SK-N-SH treated with all-trans-retinoic acid at 6 μM for 48 hours (cell line): ENCODE measurements around the gene TMEM150B.

Experiments used
- ATAC-seq: fragments of 200-7000 bp; cut with Tn5 transposase; 3 replicates; pipeline ENCODE4 v1.9.1; 2020; ENCODE audit warnings: mild to moderate bottlenecking, moderate library complexity
- ARNTL ChIP-seq: fragments of 450-650 bp; formaldehyde crosslinking; IDR thresholded peaks from 2 replicates; pipeline ENCODE4 v1.5.0; 2020; ENCODE audit warnings: low read depth, mild to moderate bottlenecking, moderate library complexity, borderline replicate concordance
- BACH2 ChIP-seq: fragments of 250-450 bp; sonication (Bioruptor Pico); IDR thresholded peaks from 2 replicates; pipeline ENCODE4 v1.9.0; 2021; ENCODE audit warnings: mild to moderate bottlenecking, borderline replicate concordance
- CSDC2 ChIP-seq: fragments of 250-450 bp; sonication (Bioruptor Pico); IDR thresholded peaks from 2 replicates; pipeline ENCODE4 v1.5.0; 2020; ENCODE audit warnings: mild to moderate bottlenecking, moderate library complexity
- ESRRG ChIP-seq: fragments of 250-450 bp; sonication (Bioruptor Pico); IDR thresholded peaks from 2 replicates; pipeline ENCODE4 v1.6.1; 2021; ENCODE audit warnings: mild to moderate bottlenecking
- GLIS3 ChIP-seq: fragments of 250-450 bp; sonication (Bioruptor Pico); IDR thresholded peaks from 2 replicates; pipeline ENCODE4 v1.5.0; 2020; ENCODE audit warnings: mild to moderate bottlenecking, moderate library complexity
- ISL1 ChIP-seq: fragments of 250-450 bp; sonication (Bioruptor Pico); IDR thresholded peaks from 2 replicates; pipeline ENCODE4 v2.1.2; 2022; ENCODE audit warnings: mild to moderate bottlenecking, moderate library complexity
- OSR1 ChIP-seq: fragments of 250-450 bp; sonication (Bioruptor Pico); IDR thresholded peaks from 2 replicates; pipeline ENCODE4 v1.8.0; 2022; ENCODE audit warnings: moderate library complexity, mild to moderate bottlenecking, inconsistent platforms
- PATZ1 ChIP-seq: fragments of 250-450 bp; sonication (Bioruptor Pico); IDR thresholded peaks from 2 replicates; pipeline ENCODE4 v1.8.0; 2020; ENCODE audit warnings: mild to moderate bottlenecking, moderate library complexity, borderline replicate concordance
- POU6F1 ChIP-seq: fragments of 250-450 bp; sonication (Bioruptor Pico); IDR thresholded peaks from 2 replicates; pipeline ENCODE4 v1.8.0; 2021; ENCODE audit warnings: low read depth, mild to moderate bottlenecking, moderate library complexity, borderline replicate concordance
- RARB ChIP-seq: fragments of 250-450 bp; sonication (Bioruptor Pico); IDR thresholded peaks from 2 replicates; pipeline ENCODE4 v1.8.0; 2021; ENCODE audit warnings: mild to moderate bottlenecking, moderate library complexity
- SNAI2 ChIP-seq: fragments of 250-450 bp; sonication (Bioruptor Pico); IDR thresholded peaks from 2 replicates; pipeline ENCODE4 v1.5.0; 2020; ENCODE audit warnings: mild to moderate bottlenecking, moderate library complexity
- TCF4 ChIP-seq: fragments of 250-450 bp; sonication (Bioruptor Pico); IDR thresholded peaks from 2 replicates; pipeline ENCODE4 v1.8.0; 2021; ENCODE audit warnings: mild to moderate bottlenecking, moderate library complexity, borderline replicate concordance
- TOX ChIP-seq: fragments of 250-450 bp; sonication (Bioruptor Pico); IDR thresholded peaks from 2 replicates; pipeline ENCODE4 v1.8.0; 2021; ENCODE audit warnings: mild to moderate bottlenecking, moderate library complexity, borderline replicate concordance
- ZFP3 ChIP-seq: fragments of 250-450 bp; sonication (Bioruptor Pico); IDR thresholded peaks from 2 replicates; pipeline ENCODE4 v1.5.0; 2020; ENCODE audit warnings: mild to moderate bottlenecking, moderate library complexity
- ZFP30 ChIP-seq: fragments of 450-650 bp; formaldehyde crosslinking; IDR thresholded peaks from 2 replicates; pipeline ENCODE4 v1.5.0; 2022; ENCODE audit warnings: mild to moderate bottlenecking, moderate library complexity
- ZNF565 ChIP-seq: fragments of 450-650 bp; formaldehyde crosslinking; conservative IDR thresholded peaks from 2 replicates; pipeline ENCODE4 v1.5.0; 2020; ENCODE audit warnings: low read depth, mild to moderate bottlenecking, moderate library complexity
- ZNF70 ChIP-seq: fragments of 450-650 bp; formaldehyde crosslinking; IDR thresholded peaks from 2 replicates; pipeline ENCODE4 v1.5.0; 2020; ENCODE audit warnings: mild to moderate bottlenecking, moderate library complexity
- ZNF8 ChIP-seq: fragments of 450-650 bp; formaldehyde crosslinking; IDR thresholded peaks from 2 replicates; pipeline ENCODE4 v1.5.0; 2020; ENCODE audit warnings: mild to moderate bottlenecking, moderate library complexity
- TF ChIP-seq, protein P1 (sequence below): fragments of 250-450 bp; sonication (Bioruptor Pico); IDR thresholded peaks from 2 replicates; pipeline ENCODE4 v1.5.0; 2020; ENCODE audit warnings: mild to moderate bottlenecking, moderate library complexity
- TF ChIP-seq, protein P2 (sequence below): fragments of 250-450 bp; sonication (Bioruptor Pico); IDR thresholded peaks from 2 replicates; pipeline ENCODE4 v1.5.1; 2021; ENCODE audit warnings: mild to moderate bottlenecking, moderate library complexity
- TF ChIP-seq, protein P3 (sequence below): fragments of 250-450 bp; sonication (Bioruptor Pico); IDR thresholded peaks from 2 replicates; pipeline ENCODE4 v1.5.1; 2020; ENCODE audit warnings: low read depth, mild to moderate bottlenecking, moderate library complexity

Gene TMEM150B

DNA sequence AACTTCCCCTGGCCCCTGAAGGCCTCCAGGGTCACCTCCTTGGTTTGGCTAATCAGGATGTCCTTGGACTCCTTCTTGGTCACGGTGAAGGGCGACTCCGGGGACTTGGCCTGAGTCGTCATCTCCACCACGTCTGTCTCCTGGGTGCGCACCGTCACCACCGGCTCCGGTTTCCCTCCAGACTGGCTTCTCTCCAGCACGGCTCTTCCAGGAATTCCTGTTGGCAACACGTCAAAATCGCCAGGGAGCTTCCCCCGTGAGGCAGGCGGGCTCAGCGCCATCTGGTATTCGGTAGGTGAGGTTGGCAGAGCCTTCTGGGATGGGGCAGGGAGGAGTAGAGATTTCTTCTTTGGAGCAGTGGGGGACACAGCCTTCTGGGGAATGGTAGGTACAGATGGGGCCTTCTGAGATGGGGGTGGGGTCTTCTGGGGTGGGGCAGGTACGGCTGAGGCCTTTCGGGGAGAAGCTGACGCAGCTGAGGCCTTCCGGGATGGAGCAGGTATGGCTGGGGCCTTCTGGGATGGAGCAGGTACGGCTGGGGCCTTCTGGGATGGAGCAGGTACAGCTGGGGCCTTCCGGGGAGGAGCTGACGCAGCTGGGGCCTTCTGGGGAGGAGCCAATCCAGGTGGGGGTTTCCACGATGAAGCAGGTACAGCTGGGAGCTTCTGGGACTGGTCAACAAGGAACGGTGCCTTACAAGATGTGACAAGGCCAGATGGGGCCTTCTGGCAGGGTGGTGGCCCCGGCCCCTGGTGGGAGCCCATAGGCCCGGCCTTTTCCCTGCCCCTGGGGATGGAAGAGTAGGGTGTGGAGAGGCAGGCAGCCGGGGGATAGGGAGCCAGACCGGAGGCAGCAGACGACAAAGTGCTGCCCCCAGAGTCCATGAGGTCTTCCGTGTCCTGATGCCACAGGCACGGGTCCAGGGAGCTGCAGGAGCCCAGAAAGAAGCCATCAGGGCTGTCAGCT is 34.1 kb upstream of the TMEM150B start (continued):
- TF ChIP-seq PATZ1 (CRISPR knock-in tag) (no peak), TOX (CRISPR knock-in tag) (no peak), ARNTL (CRISPR knock-in tag) (no peak)
- TF ChIP-seq, protein P1, sequence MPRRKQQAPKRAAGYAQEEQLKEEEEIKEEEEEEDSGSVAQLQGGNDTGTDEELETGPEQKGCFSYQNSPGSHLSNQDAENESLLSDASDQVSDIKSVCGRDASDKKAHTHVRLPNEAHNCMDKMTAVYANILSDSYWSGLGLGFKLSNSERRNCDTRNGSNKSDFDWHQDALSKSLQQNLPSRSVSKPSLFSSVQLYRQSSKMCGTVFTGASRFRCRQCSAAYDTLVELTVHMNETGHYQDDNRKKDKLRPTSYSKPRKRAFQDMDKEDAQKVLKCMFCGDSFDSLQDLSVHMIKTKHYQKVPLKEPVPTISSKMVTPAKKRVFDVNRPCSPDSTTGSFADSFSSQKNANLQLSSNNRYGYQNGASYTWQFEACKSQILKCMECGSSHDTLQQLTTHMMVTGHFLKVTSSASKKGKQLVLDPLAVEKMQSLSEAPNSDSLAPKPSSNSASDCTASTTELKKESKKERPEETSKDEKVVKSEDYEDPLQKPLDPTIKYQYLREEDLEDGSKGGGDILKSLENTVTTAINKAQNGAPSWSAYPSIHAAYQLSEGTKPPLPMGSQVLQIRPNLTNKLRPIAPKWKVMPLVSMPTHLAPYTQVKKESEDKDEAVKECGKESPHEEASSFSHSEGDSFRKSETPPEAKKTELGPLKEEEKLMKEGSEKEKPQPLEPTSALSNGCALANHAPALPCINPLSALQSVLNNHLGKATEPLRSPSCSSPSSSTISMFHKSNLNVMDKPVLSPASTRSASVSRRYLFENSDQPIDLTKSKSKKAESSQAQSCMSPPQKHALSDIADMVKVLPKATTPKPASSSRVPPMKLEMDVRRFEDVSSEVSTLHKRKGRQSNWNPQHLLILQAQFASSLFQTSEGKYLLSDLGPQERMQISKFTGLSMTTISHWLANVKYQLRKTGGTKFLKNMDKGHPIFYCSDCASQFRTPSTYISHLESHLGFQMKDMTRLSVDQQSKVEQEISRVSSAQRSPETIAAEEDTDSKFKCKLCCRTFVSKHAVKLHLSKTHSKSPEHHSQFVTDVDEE (CRISPR knock-in tag) = no peak

- no peak for ATAC-seq
- TF ChIP-seq GLIS3 (CRISPR knock-in tag) = no peak
- no peak for TF ChIP-seq ZNF70
- TF ChIP-seq, all 23 proteins: peak for 0
These were observed 33.4 kb upstream of the TMEM150B start for GRCh38 chr19:55358493-55358892.

DNA sequence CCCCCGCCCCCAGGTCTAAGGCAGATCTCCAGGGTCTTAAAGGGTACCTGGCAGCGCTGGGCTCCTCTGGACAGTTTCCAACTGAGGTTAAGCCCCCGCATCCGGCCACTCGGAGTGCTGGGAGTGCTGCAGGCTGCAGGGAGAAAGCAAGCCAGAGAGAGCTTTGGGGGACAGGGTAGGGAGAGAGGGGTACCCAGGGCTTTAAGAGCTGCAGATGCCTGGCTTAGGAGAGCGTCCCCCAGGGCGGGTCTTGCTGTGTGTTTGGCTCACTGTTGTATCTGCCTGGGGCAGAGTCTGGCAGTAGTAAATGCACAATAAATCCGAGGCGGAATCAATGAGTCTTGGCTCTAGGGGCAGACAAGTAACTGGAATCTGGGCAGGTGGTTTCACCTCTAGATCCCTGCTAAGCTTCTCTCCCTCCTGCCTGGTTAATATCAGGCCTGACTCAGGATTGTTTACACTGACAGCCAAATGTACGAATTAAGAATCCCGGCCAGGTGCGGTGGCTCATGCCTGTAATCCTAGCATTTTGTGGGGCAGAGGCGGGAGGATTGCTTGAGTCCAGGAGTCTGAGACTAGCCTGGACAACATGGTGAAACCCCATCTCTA is 30.2 kb upstream of the TMEM150B start:
- TF ChIP-seq ESRRG (CRISPR knock-in tag) (no peak), SNAI2 (CRISPR knock-in tag) (no peak), BACH2 (no peak), ZNF70 (no peak), OSR1 (CRISPR knock-in tag) (no peak), ZFP3 (CRISPR knock-in tag) (no peak), TCF4 (CRISPR knock-in tag) (no peak), ARNTL (CRISPR knock-in tag) (no peak), POU6F1 (CRISPR knock-in tag) (no peak), ZFP30 (no peak), ZNF8 (CRISPR knock-in tag) (no peak), CSDC2 (no peak), RARB (no peak), ZNF565 (CRISPR knock-in tag) (no peak), TOX (CRISPR knock-in tag) (no peak), ISL1 (CRISPR knock-in tag) (no peak)
- TF ChIP-seq, protein P2, sequence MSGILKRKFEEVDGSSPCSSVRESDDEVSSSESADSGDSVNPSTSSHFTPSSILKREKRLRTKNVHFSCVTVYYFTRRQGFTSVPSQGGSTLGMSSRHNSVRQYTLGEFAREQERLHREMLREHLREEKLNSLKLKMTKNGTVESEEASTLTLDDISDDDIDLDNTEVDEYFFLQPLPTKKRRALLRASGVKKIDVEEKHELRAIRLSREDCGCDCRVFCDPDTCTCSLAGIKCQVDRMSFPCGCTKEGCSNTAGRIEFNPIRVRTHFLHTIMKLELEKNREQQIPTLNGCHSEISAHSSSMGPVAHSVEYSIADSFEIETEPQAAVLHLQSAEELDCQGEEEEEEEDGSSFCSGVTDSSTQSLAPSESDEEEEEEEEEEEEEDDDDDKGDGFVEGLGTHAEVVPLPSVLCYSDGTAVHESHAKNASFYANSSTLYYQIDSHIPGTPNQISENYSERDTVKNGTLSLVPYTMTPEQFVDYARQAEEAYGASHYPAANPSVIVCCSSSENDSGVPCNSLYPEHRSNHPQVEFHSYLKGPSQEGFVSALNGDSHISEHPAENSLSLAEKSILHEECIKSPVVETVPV (CRISPR knock-in tag) = no peak
- TF ChIP-seq, protein P3, sequence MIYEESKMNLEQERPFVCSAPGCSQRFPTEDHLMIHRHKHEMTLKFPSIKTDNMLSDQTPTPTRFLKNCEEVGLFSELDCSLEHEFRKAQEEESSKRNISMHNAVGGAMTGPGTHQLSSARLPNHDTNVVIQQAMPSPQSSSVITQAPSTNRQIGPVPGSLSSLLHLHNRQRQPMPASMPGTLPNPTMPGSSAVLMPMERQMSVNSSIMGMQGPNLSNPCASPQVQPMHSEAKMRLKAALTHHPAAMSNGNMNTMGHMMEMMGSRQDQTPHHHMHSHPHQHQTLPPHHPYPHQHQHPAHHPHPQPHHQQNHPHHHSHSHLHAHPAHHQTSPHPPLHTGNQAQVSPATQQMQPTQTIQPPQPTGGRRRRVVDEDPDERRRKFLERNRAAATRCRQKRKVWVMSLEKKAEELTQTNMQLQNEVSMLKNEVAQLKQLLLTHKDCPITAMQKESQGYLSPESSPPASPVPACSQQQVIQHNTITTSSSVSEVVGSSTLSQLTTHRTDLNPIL = no peak
- TF ChIP-seq, protein P1 (CRISPR knock-in tag) = no peak
- TF ChIP-seq, all 23 proteins: peak for 0
- no peak for ATAC-seq
